ENCODE measurements around the gene PIP5K1B.
A peak's percentile ranks its signal among the peaks of the same experiment; 100 is the strongest.

The PIP5K1B gene

DNA sequence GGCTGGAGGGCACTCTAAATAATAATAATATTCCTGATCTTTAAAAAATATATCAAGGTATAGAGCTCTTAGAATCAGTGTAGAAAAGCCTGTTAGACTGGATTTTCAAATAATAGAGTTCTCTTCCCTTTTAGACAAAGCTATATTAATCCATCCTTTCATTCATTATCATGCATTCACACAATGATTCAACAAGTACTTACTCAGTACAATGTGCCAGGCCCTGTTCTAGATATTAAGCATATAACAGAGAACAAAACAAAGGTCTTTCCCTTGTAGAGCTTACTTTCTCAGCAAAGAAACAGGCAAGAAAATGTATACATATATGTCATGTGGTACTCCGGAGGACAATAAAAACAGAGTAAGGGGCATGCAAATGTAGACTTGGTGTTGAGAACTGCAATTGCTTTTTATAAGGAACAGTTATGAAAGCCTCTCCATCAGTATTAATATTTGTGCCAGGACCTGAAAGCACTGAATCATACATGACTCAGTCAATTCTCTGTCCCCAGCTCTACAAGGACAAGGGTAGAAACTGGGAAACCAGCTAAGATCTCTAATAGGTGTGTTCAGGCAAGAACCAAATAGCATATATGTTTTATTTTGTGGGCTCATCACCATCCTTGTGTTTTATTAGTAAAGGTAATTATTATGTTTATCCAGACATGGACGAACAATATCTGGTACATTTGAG is 72.2 kb downstream of the PIP5K1B start:
- no peak for DNase-seq

DNA sequence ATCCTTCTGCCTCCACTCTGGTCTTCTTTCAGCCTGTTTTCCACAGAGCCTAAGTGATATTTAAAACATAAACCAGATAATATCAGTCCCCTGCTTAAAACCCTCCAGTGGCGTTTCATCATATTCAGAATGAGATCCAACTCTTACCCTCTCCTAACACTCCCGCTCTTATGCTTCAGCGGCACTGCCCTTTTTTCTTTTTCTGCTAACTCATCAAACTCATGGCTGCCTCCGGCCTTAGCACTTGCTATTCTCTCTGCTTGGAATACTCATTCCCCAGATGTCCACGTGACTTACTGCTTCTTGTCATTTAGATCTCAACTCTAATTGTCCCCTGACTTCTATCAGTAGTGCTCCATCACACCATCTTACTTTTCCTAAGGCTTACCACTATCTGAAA is 73.6 kb downstream of the PIP5K1B start:
- DNase-seq, result no peak

DNA sequence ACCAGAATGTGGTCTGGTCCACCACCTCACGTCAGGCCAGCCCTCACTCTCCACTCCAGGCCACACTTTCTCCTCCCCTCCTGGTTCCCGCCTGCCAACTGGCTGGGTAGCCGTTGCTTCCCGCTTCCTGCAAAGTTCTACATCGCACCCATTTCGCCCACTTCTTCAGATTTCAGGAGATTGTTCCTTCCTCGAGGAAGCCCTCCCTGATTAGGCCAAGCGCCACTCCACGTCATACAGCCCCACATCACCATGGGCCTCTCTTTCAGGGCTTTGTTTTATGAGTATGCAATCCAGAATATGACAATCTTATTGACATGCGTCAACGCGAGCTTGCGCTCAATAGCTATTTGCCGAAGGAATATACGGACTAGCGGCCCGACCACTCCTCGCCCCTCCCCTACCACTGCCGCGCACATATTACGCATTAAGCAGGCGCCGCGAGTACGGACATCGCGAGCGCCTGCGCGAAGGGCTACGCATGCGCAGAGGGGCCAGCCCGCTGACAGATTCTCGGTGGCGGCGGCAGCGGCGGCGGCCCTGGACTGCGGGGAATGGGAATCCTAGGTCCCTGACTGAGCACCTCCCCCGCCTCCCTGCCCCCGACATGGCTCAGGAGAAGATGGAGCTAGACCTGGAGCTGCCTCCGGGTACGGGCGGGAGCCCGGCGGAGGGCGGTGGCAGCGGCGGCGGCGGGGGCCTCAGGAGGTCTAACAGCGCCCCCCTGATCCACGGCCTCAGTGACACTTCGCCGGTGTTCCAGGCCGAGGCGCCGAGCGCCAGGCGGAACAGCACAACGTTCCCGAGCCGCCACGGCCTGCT is 74.7 kb downstream of the PIP5K1B start:
- peak; percentile 96 for DNase-seq

DNA sequence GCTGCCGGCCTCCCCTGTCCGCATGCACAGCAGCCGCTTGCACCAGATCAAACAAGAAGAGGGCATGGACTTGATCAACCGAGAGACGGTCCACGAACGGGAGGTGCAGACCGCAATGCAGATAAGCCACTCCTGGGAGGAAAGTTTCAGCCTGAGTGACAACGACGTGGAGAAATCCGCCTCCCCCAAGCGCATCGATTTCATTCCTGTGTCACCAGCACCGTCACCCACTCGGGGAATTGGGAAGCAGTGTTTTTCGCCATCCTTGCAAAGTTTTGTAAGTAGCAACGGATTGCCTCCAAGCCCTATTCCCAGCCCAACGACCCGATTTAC is 75.3 kb downstream of the PIP5K1B start:
- DNase-seq, result no peak

DNA sequence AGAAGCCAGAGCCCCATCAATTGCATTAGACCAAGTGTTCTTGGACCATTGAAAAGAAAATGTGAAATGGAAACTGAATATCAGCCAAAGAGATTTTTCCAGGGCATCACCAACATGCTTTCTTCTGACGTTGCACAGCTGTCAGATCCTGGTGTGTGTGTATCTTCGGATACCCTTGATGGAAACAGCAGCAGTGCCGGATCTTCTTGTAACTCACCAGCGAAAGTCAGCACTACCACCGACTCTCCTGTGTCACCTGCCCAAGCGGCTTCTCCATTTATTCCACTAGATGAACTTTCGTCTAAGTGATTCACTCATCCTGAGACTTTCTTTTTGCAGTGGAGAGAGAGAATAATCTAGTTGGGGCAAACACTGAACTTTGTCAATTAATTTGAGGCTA is 75.7 kb downstream of the PIP5K1B start:
- no peak for DNase-seq

DNA sequence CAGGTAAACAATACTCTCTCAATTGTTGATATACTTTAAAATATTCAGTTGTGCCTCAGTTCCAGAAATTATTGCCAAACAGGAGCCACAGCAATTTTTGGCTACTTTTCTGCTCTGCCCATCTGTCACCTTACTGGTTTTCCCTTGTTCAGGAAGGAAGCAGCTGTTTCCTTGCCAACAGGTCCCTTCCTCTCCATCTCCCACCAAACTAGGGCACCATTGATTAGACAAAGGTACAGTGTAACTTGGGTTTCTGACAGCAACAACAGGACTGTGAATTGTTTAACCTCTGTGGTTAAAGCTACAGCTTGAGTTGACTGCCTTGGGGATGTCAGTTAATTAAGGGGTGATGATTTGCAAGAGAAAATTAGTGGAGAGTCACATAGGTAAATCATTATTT is 76.9 kb downstream of the PIP5K1B start:
- DNase-seq, result no peak

DNA sequence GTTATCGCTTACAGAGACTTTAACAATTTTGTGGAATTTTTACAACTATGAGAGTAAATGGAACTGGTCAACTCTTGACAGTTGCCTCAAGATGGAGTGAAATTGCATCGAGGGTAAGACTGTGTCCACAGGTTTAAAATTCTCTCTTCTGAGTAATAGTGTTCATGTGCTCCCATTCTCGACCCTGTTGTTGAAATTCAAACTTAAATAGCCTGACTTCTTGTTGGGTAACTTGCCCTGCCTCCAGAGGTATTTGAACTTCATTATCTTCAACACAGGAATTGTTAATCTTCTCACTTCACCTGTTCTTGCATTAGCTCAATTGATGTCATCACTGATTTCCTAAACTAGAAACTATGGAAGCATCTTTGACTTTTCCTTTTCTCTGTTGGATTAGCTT is 77.5 kb downstream of the PIP5K1B start:
- DNase-seq, result no peak

DNA sequence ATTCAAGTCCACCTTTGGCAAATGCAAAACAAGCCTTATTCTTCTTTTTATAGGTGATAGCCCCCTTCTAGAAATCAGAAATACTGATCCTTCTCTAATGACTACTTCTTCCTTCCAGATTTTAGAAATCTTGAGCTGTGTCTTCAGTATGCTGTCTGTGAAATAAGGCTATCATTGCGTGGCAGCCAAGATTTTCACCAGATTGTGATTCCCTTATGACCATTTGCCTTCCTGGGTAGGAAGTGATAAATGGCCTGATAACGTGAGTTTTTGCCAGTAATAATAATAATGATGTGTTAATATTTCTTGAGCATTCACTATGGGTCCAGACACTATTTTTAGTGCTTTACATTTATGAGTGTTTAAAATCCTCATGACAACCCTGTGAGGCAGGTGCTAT is 80.9 kb downstream of the PIP5K1B start:
- no peak for DNase-seq

DNA sequence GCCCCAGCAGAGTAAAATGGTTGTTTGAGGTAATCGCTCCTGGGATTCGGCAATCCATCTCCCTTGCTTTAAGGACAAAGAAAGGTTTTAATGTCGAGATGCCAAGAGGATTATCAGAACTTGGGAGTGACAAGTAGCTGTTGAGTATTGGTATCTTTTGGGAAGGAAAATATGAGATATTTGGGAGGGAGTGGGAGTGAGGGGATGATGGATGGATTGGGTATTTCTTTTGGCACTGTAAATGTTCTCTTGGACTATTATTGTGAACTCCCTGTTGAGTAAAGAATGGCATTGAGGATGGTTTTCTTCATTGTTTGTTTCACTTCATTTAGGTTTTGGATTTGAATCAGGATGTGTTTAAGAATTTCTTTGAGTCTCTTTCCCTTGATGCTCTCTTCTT is 86.1 kb downstream of the PIP5K1B start:
- no peak for DNase-seq

DNA sequence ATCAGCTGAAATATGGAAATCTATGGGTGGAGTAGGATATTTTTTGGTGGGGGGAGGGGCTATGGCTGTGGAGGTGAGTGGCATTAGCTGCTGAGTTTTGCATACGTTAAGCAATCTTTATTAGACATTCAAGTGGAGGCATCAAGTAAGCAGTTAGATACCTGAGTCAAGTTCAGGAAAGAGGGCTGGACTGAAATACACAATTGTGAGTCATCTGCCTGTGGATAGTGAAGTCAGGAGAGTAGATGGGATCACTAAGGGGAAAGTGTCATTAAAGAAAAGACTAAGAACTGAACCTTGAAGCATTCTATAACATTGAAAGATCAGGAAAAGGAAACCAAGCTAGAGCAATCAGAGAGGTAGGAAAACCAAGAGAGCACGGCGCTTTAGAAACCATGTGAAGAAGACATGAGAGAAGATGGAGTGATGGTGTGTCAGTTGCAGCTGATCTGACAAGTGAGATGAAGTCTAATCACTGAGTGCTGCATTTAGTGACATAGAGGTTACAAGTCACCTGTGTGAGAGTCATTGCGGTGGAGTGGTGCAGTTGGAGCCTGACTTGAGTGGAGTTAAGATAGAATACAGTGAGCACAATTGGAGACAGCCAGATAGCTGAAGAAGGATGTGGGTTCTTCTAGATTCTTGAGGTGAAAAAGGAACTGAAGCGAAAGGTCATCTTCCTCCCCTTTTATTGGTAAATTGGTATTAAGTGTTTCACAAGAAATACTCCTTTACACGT is 88.7 kb downstream of the PIP5K1B start:
- DNase-seq, result no peak

DNA sequence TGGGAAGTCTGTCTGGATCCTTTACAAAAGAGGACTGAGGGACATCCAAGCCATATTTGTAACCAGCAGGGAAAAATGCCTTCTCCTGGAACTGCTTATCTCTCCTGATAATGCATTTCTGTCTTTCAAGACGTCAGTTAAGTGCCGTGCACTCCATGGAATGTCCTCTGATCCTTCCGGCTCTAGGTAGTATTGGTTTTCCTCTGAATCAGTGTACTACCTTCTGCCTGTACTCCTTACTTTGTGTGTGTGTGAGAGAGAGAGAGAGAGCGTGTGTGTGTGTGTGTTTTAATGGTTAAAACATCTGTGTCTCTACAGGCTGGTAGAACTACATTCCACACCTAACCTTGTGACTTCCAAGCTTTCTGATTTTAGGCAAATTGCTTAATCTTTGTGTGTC is 89.9 kb downstream of the PIP5K1B start:
- no peak for DNase-seq

DNA sequence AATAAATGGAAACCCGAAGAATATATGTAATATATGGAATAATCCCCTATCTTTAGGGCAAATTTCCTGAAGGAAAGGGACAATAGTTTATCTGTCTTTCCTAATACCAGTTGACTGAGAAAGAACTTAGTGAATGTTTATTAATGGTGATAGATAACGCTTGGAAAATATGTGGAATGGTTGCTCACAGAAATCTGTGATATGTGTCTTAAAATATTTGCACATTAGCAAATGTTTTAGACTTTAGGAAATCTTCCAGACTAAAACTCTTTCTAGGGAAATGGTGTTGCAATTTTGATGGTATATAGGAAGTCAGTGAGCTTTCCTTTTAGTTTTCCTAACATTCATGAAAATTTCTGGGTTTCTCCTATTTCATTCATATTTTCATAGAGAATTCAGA is 90.4 kb downstream of the PIP5K1B start:
- no peak for DNase-seq

DNA sequence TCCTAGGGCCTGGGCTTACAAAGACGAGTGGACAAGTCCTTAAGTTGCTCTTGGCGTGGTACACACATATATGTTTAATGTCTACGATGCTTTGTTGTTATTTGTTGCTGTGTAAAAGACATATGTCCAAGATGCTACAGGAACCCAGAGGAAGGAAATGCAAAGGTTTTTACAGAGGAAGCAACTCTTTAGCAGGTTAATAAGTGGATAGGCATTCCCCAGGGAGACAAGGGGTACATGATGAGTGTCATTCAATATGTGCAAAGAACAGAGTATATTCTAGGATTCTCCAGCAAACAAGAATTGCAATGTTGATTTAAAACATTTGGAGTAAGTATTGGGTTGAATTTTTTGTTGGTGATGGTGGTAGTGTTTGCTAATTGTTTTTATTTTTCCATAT is 92.1 kb downstream of the PIP5K1B start:
- no peak for DNase-seq

DNA sequence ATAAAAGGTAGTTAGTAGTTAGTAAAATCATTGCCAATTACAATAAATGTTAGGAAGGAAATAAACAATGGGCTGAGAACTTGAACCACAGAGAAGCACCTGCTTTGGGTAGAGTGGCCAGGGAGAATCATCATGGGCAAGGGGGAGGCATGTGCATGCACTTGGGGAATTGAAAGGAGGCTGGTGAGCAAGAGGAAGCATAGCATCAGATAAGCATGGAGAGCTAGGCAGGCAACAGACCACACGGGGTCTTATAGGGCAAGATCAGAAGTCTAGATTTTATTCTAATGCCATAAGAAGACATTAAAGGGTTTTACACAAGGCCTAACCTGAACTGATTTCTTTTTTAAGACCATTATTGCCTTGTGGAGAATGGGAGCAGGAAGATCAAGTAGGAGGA is 93.4 kb downstream of the PIP5K1B start:
- DNase-seq, result no peak

DNA sequence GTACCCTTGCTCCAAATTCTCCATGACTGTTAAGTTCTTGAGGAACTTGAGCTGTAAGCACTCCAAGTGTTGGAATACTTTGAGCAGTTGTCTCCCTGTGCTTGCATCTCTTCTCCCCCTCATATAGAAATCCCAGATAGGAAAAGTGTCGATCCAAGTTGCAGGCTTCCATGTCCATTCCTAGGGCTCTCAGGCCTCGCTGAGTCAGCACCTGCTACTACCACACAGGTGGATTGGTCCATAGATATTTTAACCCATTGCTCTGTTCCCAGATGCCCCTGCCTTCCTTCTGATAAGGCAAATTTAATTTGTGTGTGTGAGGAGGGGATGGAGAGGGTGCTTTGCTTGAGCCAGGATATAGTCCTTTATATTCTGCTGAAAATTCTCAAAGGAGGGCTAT is 95.8 kb downstream of the PIP5K1B start:
- DNase-seq, result no peak

DNA sequence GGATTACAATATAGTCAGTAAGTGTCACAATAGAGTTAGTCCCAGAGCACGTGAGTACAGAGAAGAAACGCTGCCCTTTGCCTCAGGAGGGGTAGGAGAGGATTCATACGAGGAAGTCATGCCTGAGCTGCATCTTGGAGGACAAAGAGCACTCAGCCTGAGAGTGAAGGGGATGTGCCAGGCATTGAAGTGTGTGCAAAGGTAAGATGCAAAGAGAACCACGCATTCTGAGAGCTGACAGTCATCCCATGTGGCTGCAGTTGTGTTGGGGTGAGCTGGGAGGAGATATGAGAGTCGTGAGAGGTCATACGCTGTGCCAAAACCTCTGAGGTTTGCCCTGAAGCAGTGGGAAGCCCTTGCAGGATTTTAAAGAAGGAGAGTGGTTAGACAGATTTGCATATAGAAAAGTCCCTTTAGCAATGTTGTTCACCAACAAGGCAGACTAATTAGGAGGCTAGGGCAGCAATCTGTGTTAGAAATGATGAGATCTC is 97.5 kb downstream of the PIP5K1B start:
- DNase-seq, result no peak

DNA sequence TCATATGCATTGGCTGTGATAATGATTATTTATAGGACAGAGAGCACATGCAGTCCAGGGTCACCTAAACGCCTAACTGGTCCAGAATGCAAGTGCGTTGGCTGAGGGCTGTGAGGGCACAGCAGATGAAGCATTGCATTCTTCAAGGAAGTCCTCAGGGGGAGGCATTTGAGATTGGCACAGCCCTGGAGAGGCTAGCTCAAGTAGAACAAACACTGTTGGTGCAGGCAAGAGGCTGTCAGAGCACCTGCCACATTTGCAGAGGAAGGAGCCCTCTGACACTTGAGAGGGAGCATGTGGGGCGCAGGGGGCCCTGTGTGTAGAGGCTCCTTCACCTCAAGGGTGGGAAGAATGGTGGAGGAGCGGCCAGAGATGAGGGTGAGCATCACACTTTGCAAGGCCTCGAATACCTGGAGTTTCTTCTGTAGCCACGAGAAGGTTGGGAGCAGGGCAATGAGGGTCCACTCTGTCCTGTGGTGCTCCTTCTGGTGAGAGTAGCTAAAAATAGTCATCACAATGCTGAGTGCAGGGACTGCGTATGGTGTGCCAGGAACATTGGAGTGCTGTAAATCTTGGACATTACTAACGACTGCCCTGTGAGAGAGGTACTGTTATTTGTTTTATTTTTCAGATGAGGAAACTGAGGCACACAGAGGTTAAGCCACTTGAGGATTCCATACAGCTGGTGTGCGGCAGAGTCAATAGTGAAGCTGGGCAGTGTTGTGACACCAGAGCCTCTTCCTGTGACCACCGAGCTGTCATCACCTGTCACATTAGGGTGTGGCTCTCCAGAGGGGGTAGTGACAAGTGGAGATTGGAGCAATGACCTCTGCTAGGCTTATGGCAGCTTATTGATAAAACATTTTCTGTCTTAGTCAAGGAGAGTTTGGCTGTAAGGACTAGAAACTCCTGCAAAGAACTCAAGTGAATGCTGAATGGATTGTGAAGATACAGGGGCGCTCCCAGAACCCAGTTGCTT is 100.2 kb downstream of the PIP5K1B start:
- DNase-seq, result no peak

DNA sequence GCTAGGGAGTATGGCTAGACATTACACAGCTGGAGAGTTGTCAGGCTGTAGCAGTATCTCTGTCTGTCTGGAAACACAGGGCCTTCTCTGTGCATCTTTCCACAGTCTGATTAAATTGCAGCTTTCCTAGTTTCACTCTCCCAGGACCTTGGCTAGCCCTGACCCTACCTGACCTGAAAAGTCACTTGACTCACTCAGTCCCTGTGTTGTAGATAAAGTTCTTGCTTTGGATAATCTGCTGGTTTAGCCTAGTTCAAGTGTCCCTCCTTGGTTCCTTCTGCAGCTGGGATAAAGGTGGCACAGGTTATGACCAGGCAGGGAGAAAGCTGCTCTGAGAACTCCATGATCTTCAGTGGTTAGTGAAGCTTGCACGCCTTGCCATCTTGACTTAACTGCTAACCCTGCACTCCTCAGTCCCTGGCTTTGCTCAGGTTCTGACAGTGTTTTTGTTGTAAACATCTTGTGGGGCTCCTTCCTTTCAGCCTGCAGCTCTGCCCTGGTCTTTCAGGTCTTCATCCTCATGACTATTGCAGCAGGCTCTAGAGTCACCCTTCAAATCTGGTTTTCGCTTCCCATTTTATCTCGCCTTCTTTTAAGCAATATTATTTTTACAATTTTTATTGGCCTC is 101.0 kb downstream of the PIP5K1B start:
- no peak for DNase-seq

DNA sequence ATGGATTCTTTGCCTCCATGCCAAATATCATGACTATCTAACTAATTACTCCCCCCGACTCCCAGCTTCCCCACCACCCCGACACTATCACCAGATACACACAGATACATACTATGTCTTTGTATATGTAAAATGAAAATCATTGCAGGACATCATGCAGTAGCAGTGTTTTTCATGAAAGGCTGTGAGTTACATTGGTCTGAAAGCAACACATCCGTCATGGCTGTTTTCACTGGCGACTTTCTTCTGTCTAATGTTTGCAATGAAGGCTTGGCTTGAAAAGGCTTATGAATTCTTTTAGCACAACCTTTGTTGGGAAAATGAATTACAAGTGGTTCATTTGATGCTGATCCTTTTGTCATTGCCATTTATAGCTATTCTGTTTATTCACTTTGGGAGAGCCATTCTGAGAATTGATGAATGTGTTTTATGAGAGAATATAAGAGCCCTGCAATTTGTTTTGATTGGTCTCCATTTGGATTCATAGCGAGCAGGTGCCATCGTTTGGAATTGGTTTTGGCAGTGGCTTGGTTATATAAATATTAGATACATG is 103.4 kb downstream of the PIP5K1B start:
- DNase-seq, result no peak

DNA sequence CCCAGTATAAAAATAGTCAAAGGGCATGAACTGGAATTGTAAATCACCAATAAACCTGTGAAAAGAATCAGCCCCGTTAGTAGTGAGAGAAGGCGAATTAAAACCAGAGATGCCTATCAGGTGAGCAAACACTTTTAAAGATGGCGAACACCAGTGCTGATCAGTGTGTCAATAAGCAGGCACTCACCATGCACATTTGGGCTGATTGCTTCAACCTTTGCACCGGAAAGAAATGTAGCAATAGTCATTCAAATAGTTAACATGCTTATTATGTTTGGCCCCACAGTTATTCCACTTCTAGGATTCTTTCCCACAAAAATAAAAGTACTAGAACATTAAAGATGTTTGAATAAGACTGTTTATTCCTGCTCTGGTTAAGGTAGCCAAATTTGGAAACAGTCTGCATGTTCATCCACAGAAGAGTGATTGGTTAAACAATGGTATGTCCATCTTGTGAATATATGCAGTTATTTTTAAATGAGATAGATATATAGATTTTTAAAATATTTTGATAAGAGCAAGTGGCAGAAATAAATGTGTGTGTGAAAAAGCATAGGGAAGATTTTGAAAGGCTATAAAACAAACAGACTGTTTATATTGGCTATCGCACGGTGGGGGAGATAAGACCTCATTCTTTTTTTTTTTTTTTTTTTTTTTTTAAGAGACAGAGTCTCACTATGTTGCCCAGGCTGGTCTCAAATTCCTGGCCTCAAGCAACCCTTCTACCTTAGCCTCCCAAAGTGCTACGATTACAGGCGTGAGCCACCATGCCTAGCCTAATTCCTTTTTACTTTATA is 112.2 kb downstream of the PIP5K1B start:
- DNase-seq, result no peak

DNA sequence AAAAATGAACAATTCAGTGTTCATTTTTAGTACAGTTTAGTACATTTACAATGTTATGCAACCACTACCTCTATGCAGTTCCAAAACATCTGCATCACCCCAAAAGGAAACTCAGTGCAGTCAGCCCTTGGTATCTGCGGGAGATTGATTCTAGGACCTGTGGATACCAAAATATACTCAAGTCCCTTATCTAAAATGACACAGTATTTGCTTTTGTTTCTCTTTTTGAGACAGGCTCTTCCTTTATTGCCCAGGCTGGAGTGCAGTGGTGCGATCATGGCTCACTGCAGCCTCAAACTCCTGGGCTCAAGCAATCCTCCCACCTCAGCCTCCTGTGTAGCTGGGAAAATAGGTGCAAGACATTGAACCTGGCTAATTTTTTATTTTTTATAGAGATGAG is 114.0 kb downstream of the PIP5K1B start:
- no peak for DNase-seq

Measured in right hindlimb (tissue), 1 donor.